Trophoblast cell (in vitro differentiated cells and primary cell): ENCODE results near the gene KIF26B.
A peak's percentile ranks its signal among the peaks of the same experiment; 100 is the strongest.

ENCODE experiments used
- DNase-seq, 2 donors: peaks; one replicate each; pipeline ENCODE4 v3.0.0-alpha.2; 2016
- H2AFZ ChIP-seq: 2 replicates; pipeline ENCODE4 v1.6.1; 2013; ENCODE audit warnings: low read length, moderate library complexity, mild to moderate bottlenecking; ENCODE audit not compliant: insufficient read depth, poor library complexity
- H2AK5ac ChIP-seq: 2 replicates; pipeline ENCODE4 v1.6.1; 2013; ENCODE audit warnings: mild to moderate bottlenecking, low read length
- H2BK120ac ChIP-seq: 2 replicates; pipeline ENCODE4 v1.6.1; 2013; ENCODE audit warnings: low read length, mild to moderate bottlenecking, moderate library complexity; ENCODE audit not compliant: insufficient read depth, poor library complexity
- H2BK12ac ChIP-seq: 2 replicates; pipeline ENCODE4 v1.6.1; 2013; ENCODE audit warnings: mild to moderate bottlenecking, low read length, moderate library complexity
- H2BK5ac ChIP-seq: 2 replicates; pipeline ENCODE4 v1.6.1; 2013; ENCODE audit warnings: low read length, low read depth, moderate library complexity, mild to moderate bottlenecking; ENCODE audit not compliant: poor library complexity
- H3K14ac ChIP-seq: 2 replicates; pipeline ENCODE4 v1.6.1; 2013; ENCODE audit warnings: mild to moderate bottlenecking, low read length
- H3K18ac ChIP-seq: 2 replicates; pipeline ENCODE4 v1.6.1; 2013; ENCODE audit warnings: mild to moderate bottlenecking, low read length
- H3K23ac ChIP-seq: 2 replicates; pipeline ENCODE4 v1.6.1; 2013; ENCODE audit warnings: low read length
- H3K27ac ChIP-seq: 2 replicates; pipeline ENCODE4 v1.5.1; 2013; ENCODE audit warnings: low read depth, mild to moderate bottlenecking, inconsistent platforms, low read length, moderate library complexity
- H3K27me3 ChIP-seq: 2 replicates; pipeline ENCODE4 v1.6.1; 2013; ENCODE audit warnings: inconsistent platforms, mild to moderate bottlenecking, low read length, moderate library complexity; ENCODE audit not compliant: insufficient read depth
- H3K36me3 ChIP-seq, 2 experiments: 1 replicate in 1 of 2; 2 replicates in 1 of 2; pipeline ENCODE4 v1.6.1; 2013; ENCODE audit warnings: low read length in 2 of 2, mild to moderate bottlenecking in 2 of 2, moderate library complexity in 1 of 2; ENCODE audit not compliant: insufficient read depth in 2 of 2, control insufficient read depth in 1 of 2
- H3K4ac ChIP-seq: 2 replicates; pipeline ENCODE4 v1.6.1; 2013; ENCODE audit warnings: low read depth, mild to moderate bottlenecking, low read length, moderate library complexity
- H3K4me1 ChIP-seq, 2 experiments: 1 replicate in 1 of 2; 2 replicates in 1 of 2; pipeline ENCODE4 v1.6.1; 2013; ENCODE audit warnings: low read length in 2 of 2, mild to moderate bottlenecking in 2 of 2, moderate library complexity in 1 of 2; ENCODE audit not compliant: insufficient read depth in 2 of 2, control insufficient read depth in 1 of 2
- H3K4me2 ChIP-seq: 2 replicates; pipeline ENCODE4 v1.6.1; 2013; ENCODE audit warnings: inconsistent platforms, mild to moderate bottlenecking, low read length, moderate library complexity
- H3K4me3 ChIP-seq: 2 replicates; pipeline ENCODE4 v1.5.1; 2013; ENCODE audit warnings: mild to moderate bottlenecking, low read depth, low read length, inconsistent platforms
- H3K79me1 ChIP-seq: one replicate; pipeline ENCODE4 v1.6.1; 2013; ENCODE audit warnings: low read length
- H3K79me2 ChIP-seq: 2 replicates; pipeline ENCODE4 v1.6.1; 2013; ENCODE audit warnings: low read length, mild to moderate bottlenecking; ENCODE audit not compliant: control insufficient read depth, insufficient read depth, poor library complexity
- H3K9ac ChIP-seq: 2 replicates; pipeline ENCODE4 v1.6.1; 2013; ENCODE audit warnings: mild to moderate bottlenecking, low read length
- H3K9me3 ChIP-seq: 2 replicates; pipeline ENCODE4 v1.6.1; 2013; ENCODE audit warnings: low read depth, mild to moderate bottlenecking, control low read depth, inconsistent platforms, low read length; ENCODE audit not compliant: insufficient read depth
- H4K12ac ChIP-seq: 2 replicates; pipeline ENCODE4 v1.6.1; 2013; ENCODE audit warnings: low read depth, mild to moderate bottlenecking, low read length, moderate library complexity
- H4K8ac ChIP-seq: 2 replicates; pipeline ENCODE4 v1.6.1; 2013; ENCODE audit warnings: low read depth, mild to moderate bottlenecking, low read length, moderate library complexity
- H4K91ac ChIP-seq: one replicate; pipeline ENCODE4 v1.6.1; 2013; ENCODE audit warnings: low read depth, mild to moderate bottlenecking, low read length, moderate library complexity
- WGBS: extraction: QIAGEN DNeasy Blood & Tissue Kit; methylation state at CpG from one replicate; pipeline ENCODE4 v1.1.7; 2013; ENCODE audit warnings: missing lambda C conversion rate; ENCODE audit not compliant: insufficient read length, insufficient coverage; ENCODE audit errors: extremely low coverage; 5-methylcytosine and 5-hydroxymethylcytosine counted together

Gene KIF26B

GRCh38 chr1:245245021-245245667 lies 90.4 kb downstream of the KIF26B start:
- H4K12ac ChIP-seq, result no peak overlapping the region
- no peaks in the 10 kb centered on the region for H3K79me1 ChIP-seq
- H3K79me2 ChIP-seq, result no peaks in the 10 kb centered on the region
- no peak overlapping the region for H2AK5ac ChIP-seq
- H2BK5ac ChIP-seq, result no peak overlapping the region
- whole genome bisulfite sequencing, result no CpG with 5 or more reads among the region's 11 CpGs
- H3K4me1 ChIP-seq, result peaks cover 0 to 8% of the 10 kb centered on the region in 2 experiments
- H2BK12ac ChIP-seq, result no peak overlapping the region
- no peak overlapping the region for H3K14ac ChIP-seq
- H4K91ac ChIP-seq, result no peak overlapping the region
- H3K23ac ChIP-seq, result no peak overlapping the region
- H3K9ac ChIP-seq, result no peak overlapping the region
- no peak overlapping the region for H3K4ac ChIP-seq
- no peak overlapping the region for H4K8ac ChIP-seq
- no peak overlapping the region for H2BK120ac ChIP-seq
- H3K4me3 ChIP-seq, result no peak overlapping the region
- H3K4me2 ChIP-seq, result no peak overlapping the region
- peaks cover 11 to 13% of the 10 kb centered on the region in 2 experiments for H3K36me3 ChIP-seq
- DNase-seq, result no peak
- H3K27me3 ChIP-seq, result no peaks in the 10 kb centered on the region
- H2AFZ ChIP-seq, result no peak overlapping the region
- no peaks in the 10 kb centered on the region for H3K9me3 ChIP-seq
- no peak overlapping the region for H3K18ac ChIP-seq
- H3K27ac ChIP-seq, result no peak overlapping the region

- H2BK5ac ChIP-seq, result no peak overlapping the region
- no peak overlapping the region for H2AFZ ChIP-seq
- H3K4ac ChIP-seq, result no peak overlapping the region
- peak overlapping the region; percentile 63 for H3K23ac ChIP-seq
- no peak for DNase-seq
- no peak overlapping the region for H4K12ac ChIP-seq
- no peak overlapping the region for H2BK12ac ChIP-seq
- peaks cover 3% of the 10 kb centered on the region for H3K9me3 ChIP-seq
- H3K9ac ChIP-seq, result peak overlapping the region; percentile 54
- H3K14ac ChIP-seq, result no peak overlapping the region
- H3K27me3 ChIP-seq, result no peaks in the 10 kb centered on the region
- H3K4me3 ChIP-seq, result no peak overlapping the region
- no CpG with 5 or more reads among the region's 4 CpGs for WGBS
- no peak overlapping the region for H4K91ac ChIP-seq
- no peaks in the 10 kb centered on the region for H3K79me1 ChIP-seq
- no peak overlapping the region for H3K27ac ChIP-seq
- H3K4me2 ChIP-seq, result no peak overlapping the region
- peaks cover 11 to 16% of the 10 kb centered on the region in 2 experiments for H3K36me3 ChIP-seq
- H3K4me1 ChIP-seq, result peaks cover 0 to 8% of the 10 kb centered on the region in 2 experiments
- H3K79me2 ChIP-seq, result no peaks in the 10 kb centered on the region
- H3K18ac ChIP-seq, result no peak overlapping the region
- no peak overlapping the region for H2BK120ac ChIP-seq
- no peak overlapping the region for H2AK5ac ChIP-seq
- no peak overlapping the region for H4K8ac ChIP-seq
Measured at GRCh38 chr1:245246433-245246832, 91.6 kb downstream of the KIF26B start.

GRCh38 chr1:245247356-245247755 lies 92.6 kb downstream of the KIF26B start:
- no peak overlapping the region for H3K23ac ChIP-seq
- no peak overlapping the region for H4K8ac ChIP-seq
- no peaks in the 10 kb centered on the region for H3K27me3 ChIP-seq
- H3K18ac ChIP-seq, result no peak overlapping the region
- H3K27ac ChIP-seq, result no peak overlapping the region
- H3K79me2 ChIP-seq, result no peaks in the 10 kb centered on the region
- no peak overlapping the region for H2BK12ac ChIP-seq
- H4K91ac ChIP-seq, result no peak overlapping the region
- no peak overlapping the region for H3K14ac ChIP-seq
- no peak overlapping the region for H3K4me3 ChIP-seq
- H2BK120ac ChIP-seq, result no peak overlapping the region
- no peak overlapping the region for H3K9ac ChIP-seq
- H2AFZ ChIP-seq, result no peak overlapping the region
- H3K79me1 ChIP-seq, result no peaks in the 10 kb centered on the region
- peaks cover 3% of the 10 kb centered on the region for H3K9me3 ChIP-seq
- H4K12ac ChIP-seq, result no peak overlapping the region
- no peak for DNase-seq
- H3K4ac ChIP-seq, result no peak overlapping the region
- H2AK5ac ChIP-seq, result no peak overlapping the region
- 100% methylated on average over 2 of the region's 12 CpGs for WGBS
- peaks cover 11 to 16% of the 10 kb centered on the region in 2 experiments for H3K36me3 ChIP-seq
- H2BK5ac ChIP-seq, result no peak overlapping the region
- H3K4me1 ChIP-seq, result peaks cover 0 to 5% of the 10 kb centered on the region in 2 experiments
- no peak overlapping the region for H3K4me2 ChIP-seq

DNA sequence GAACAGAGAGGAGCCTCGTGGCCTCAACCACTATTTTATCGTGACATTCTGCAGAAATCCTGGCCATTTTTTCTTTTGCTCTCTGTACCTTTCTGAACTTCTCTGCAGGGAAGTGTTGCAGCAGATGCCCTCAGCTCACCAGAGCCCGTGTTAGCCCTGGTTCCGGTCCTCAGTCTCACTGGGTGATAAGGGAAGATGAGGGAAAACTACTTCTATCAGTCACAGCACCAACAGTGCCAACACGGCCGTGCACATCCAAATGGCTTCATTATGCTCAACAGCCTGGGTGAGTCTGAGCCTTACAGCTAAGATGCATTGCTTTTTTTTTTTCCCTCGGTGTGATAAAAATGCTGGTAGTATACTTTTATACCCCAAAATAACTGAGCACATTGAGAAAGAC lies 93.0 kb downstream of the KIF26B start:
- no peak overlapping the region for H3K27ac ChIP-seq
- H3K4me3 ChIP-seq, result no peak overlapping the region
- H2BK5ac ChIP-seq, result no peak overlapping the region
- H3K27me3 ChIP-seq, result no peaks in the 10 kb centered on the region
- no peak overlapping the region for H2AFZ ChIP-seq
- no peak overlapping the region for H2AK5ac ChIP-seq
- no peak overlapping the region for H4K12ac ChIP-seq
- H2BK12ac ChIP-seq, result no peak overlapping the region
- H3K23ac ChIP-seq, result no peak overlapping the region
- no peaks in the 10 kb centered on the region for H3K79me1 ChIP-seq
- no peak overlapping the region for H3K14ac ChIP-seq
- no peak overlapping the region for H2BK120ac ChIP-seq
- H3K9ac ChIP-seq, result no peak overlapping the region
- H3K4me1 ChIP-seq, result peaks cover 0 to 5% of the 10 kb centered on the region in 2 experiments
- DNase-seq, result no peak
- H4K91ac ChIP-seq, result no peak overlapping the region
- peaks cover 11 to 16% of the 10 kb centered on the region in 2 experiments for H3K36me3 ChIP-seq
- no CpG with 5 or more reads among the region's 7 CpGs for WGBS
- H4K8ac ChIP-seq, result no peak overlapping the region
- H3K79me2 ChIP-seq, result no peaks in the 10 kb centered on the region
- H3K4ac ChIP-seq, result no peak overlapping the region
- no peak overlapping the region for H3K18ac ChIP-seq
- H3K9me3 ChIP-seq, result peaks cover 3% of the 10 kb centered on the region
- no peak overlapping the region for H3K4me2 ChIP-seq
